NB4 (cell line): ENCODE measurements around the gene GSTO1.

Source experiments
- POLR2A ChIP-seq: IDR thresholded peaks from 2 replicates; pipeline ENCODE4 v1.6.1; 2011; ENCODE audit warnings: mild to moderate bottlenecking; ENCODE audit not compliant: insufficient read length; ENCODE audit errors: extremely low read depth
- TF ChIP-seq, protein P1 (sequence below): IDR thresholded peaks from one replicate; pipeline ENCODE4 v1.5.1; 2012; ENCODE audit warnings: low read depth, low read length

- TF ChIP-seq, protein P1, sequence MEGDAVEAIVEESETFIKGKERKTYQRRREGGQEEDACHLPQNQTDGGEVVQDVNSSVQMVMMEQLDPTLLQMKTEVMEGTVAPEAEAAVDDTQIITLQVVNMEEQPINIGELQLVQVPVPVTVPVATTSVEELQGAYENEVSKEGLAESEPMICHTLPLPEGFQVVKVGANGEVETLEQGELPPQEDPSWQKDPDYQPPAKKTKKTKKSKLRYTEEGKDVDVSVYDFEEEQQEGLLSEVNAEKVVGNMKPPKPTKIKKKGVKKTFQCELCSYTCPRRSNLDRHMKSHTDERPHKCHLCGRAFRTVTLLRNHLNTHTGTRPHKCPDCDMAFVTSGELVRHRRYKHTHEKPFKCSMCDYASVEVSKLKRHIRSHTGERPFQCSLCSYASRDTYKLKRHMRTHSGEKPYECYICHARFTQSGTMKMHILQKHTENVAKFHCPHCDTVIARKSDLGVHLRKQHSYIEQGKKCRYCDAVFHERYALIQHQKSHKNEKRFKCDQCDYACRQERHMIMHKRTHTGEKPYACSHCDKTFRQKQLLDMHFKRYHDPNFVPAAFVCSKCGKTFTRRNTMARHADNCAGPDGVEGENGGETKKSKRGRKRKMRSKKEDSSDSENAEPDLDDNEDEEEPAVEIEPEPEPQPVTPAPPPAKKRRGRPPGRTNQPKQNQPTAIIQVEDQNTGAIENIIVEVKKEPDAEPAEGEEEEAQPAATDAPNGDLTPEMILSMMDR = no peak
- TF ChIP-seq POLR2A = no peak
Measured at GRCh38 chr10:104279550-104280259, 25.0 kb downstream of the GSTO1 start.
